ENCODE results near the gene COA3.

DNA sequence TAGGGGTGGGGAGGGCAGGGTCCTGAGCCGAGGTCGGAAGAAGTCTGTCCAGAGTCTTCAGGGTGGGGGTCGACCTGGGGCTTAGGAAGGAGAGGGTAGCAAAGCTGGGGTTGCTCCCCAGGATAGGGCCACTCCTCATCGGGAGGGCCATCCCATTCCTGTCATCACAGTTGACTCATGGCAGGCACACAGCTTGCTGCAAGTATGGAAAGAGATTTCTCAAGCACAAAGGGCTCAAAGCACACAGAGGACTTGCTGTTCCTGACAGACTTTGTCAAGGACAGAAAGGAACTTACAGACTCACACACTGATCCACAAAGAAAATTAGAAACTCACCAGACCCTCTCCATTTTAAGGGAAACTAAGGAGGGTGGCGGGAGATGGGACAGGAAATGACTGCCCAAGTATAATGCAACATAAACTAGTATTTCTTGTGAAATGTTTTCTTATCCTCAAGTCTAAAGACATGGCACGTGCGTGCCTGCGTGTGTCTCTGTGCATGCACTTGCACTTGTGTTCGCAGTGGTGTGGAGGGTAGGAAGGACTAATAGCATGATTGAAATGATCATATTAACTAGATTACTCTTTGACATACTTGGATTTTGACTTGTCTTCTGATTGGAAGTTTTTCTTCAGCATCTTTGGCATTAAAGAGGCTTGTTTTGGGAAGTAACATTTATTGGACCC is 48.2 kb upstream of the COA3 start:
- TF ChIP-seq, protein P1, sequence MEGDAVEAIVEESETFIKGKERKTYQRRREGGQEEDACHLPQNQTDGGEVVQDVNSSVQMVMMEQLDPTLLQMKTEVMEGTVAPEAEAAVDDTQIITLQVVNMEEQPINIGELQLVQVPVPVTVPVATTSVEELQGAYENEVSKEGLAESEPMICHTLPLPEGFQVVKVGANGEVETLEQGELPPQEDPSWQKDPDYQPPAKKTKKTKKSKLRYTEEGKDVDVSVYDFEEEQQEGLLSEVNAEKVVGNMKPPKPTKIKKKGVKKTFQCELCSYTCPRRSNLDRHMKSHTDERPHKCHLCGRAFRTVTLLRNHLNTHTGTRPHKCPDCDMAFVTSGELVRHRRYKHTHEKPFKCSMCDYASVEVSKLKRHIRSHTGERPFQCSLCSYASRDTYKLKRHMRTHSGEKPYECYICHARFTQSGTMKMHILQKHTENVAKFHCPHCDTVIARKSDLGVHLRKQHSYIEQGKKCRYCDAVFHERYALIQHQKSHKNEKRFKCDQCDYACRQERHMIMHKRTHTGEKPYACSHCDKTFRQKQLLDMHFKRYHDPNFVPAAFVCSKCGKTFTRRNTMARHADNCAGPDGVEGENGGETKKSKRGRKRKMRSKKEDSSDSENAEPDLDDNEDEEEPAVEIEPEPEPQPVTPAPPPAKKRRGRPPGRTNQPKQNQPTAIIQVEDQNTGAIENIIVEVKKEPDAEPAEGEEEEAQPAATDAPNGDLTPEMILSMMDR (IDR thresholded peaks at IDR 0.05; ENCODE audit: insufficient read depth, low read depth, low read length) = no peak
- TF ChIP-seq EZH2 (IDR thresholded peaks at IDR 0.05; ENCODE audit: insufficient read depth, low read length) = no peak

Measured in astrocyte (in vitro differentiated cells and primary cell).